Measurements from ENCODE around the gene MAP3K10.

DNA sequence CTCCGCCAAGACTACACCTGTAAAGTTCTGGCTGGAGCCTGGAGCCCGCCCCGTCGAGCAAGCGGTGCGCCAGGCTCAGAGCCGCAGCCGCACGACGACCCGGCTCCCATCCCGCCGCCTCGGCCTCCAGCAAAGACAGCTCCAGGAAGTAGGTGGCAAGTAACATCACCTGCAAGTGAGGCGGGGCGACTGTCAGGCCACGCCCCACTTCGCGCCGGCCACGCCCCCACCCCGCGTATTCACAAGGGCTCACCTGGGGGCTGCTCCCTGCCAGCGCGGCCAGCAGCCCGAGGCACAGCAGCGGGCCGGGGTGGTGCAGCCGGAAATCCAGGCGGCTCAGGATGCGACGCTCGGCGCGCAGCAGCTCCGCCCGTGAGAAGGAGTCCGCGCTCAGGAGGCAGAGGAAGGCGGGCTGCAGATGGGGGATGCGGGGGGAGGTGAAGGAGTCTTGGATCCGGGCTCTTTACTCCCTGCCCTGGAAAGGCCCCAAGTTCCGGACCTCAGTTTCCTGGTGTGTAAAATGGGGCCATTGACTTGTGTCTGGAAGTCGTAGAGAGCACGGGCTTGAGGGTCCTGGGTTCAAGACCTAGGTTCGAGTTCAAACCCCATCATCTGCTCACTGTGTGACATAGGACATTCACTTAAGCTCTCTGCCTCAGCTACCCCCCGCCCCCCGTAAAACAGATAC, 32.1 kb downstream of the MAP3K10 start:
- TF ChIP-seq, protein P1, sequence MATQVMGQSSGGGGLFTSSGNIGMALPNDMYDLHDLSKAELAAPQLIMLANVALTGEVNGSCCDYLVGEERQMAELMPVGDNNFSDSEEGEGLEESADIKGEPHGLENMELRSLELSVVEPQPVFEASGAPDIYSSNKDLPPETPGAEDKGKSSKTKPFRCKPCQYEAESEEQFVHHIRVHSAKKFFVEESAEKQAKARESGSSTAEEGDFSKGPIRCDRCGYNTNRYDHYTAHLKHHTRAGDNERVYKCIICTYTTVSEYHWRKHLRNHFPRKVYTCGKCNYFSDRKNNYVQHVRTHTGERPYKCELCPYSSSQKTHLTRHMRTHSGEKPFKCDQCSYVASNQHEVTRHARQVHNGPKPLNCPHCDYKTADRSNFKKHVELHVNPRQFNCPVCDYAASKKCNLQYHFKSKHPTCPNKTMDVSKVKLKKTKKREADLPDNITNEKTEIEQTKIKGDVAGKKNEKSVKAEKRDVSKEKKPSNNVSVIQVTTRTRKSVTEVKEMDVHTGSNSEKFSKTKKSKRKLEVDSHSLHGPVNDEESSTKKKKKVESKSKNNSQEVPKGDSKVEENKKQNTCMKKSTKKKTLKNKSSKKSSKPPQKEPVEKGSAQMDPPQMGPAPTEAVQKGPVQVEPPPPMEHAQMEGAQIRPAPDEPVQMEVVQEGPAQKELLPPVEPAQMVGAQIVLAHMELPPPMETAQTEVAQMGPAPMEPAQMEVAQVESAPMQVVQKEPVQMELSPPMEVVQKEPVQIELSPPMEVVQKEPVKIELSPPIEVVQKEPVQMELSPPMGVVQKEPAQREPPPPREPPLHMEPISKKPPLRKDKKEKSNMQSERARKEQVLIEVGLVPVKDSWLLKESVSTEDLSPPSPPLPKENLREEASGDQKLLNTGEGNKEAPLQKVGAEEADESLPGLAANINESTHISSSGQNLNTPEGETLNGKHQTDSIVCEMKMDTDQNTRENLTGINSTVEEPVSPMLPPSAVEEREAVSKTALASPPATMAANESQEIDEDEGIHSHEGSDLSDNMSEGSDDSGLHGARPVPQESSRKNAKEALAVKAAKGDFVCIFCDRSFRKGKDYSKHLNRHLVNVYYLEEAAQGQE (IDR thresholded peaks at IDR 0.05; ENCODE audit: insufficient read depth in 1 of 2, low read depth in 2 of 2, low read length in 1 of 2), result no peak
- TF ChIP-seq POLR2AphosphoS5 (IDR thresholded peaks at IDR 0.05; ENCODE audit: low read depth, low read length), result no peak

All from Panc1 (cell line).